Measurements from ENCODE around the gene SPIN1.

DNA sequence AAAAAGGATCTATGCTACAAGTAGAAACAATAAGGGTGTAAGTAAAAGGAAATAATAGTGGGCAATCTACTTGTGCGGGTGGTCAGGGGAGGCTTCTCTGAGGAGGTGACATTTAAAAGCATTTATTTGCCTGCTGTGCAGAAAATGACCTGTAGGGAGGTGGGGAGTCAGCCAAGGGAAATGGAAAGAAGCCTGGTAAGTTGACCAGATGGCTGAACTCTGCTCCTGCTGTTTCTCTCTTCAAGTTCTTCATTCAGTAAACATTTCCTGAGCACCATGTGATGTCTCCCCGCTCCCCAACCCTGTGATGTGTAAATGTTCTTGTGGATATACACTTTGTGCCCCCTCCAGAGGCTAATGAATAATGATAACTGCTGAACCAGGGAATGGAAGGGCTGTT lies 9.9 kb upstream of the SPIN1 start:
- TF ChIP-seq ZNF8 (CRISPR knock-in tag; IDR thresholded peaks at IDR 0.05) (no peak), ARNTL (CRISPR knock-in tag; IDR thresholded peaks at IDR 0.05; ENCODE audit: borderline replicate concordance, low read depth) (no peak), TOX (CRISPR knock-in tag; IDR thresholded peaks at IDR 0.05; ENCODE audit: borderline replicate concordance) (no peak)
- TF ChIP-seq, protein P1, sequence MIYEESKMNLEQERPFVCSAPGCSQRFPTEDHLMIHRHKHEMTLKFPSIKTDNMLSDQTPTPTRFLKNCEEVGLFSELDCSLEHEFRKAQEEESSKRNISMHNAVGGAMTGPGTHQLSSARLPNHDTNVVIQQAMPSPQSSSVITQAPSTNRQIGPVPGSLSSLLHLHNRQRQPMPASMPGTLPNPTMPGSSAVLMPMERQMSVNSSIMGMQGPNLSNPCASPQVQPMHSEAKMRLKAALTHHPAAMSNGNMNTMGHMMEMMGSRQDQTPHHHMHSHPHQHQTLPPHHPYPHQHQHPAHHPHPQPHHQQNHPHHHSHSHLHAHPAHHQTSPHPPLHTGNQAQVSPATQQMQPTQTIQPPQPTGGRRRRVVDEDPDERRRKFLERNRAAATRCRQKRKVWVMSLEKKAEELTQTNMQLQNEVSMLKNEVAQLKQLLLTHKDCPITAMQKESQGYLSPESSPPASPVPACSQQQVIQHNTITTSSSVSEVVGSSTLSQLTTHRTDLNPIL (CRISPR knock-in tag; IDR thresholded peaks at IDR 0.05; ENCODE audit: low read depth): no peak
- TF ChIP-seq, protein P2, sequence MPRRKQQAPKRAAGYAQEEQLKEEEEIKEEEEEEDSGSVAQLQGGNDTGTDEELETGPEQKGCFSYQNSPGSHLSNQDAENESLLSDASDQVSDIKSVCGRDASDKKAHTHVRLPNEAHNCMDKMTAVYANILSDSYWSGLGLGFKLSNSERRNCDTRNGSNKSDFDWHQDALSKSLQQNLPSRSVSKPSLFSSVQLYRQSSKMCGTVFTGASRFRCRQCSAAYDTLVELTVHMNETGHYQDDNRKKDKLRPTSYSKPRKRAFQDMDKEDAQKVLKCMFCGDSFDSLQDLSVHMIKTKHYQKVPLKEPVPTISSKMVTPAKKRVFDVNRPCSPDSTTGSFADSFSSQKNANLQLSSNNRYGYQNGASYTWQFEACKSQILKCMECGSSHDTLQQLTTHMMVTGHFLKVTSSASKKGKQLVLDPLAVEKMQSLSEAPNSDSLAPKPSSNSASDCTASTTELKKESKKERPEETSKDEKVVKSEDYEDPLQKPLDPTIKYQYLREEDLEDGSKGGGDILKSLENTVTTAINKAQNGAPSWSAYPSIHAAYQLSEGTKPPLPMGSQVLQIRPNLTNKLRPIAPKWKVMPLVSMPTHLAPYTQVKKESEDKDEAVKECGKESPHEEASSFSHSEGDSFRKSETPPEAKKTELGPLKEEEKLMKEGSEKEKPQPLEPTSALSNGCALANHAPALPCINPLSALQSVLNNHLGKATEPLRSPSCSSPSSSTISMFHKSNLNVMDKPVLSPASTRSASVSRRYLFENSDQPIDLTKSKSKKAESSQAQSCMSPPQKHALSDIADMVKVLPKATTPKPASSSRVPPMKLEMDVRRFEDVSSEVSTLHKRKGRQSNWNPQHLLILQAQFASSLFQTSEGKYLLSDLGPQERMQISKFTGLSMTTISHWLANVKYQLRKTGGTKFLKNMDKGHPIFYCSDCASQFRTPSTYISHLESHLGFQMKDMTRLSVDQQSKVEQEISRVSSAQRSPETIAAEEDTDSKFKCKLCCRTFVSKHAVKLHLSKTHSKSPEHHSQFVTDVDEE (CRISPR knock-in tag; IDR thresholded peaks at IDR 0.05): no peak
